Breast epithelium (tissue), 3 donors: Measurements from ENCODE around the gene SPTY2D1.

Experiments used
- POLR2A ChIP-seq: fragments of 450-650 bp; IDR thresholded peaks from one replicate; pipeline ENCODE4 v1.6.1; 2016; ENCODE audit warnings: antibody characterized with exemption, mild to moderate bottlenecking, moderate library complexity
- POLR2AphosphoS5 ChIP-seq, 3 donors: sonication (generic); formaldehyde crosslinking; IDR thresholded peaks; one replicate each; pipeline ENCODE4 v1.6.1; 2017; ENCODE audit warnings: antibody characterized with exemption in 3 of 3
- TF ChIP-seq, protein P1 (sequence below), 3 donors: fragments of 450-650 bp; IDR thresholded peaks; one replicate each; pipeline ENCODE4 v1.5.1; 2016 to 2017; ENCODE audit warnings: antibody characterized with exemption in 3 of 3, mild to moderate bottlenecking in 3 of 3, moderate library complexity in 3 of 3

DNA sequence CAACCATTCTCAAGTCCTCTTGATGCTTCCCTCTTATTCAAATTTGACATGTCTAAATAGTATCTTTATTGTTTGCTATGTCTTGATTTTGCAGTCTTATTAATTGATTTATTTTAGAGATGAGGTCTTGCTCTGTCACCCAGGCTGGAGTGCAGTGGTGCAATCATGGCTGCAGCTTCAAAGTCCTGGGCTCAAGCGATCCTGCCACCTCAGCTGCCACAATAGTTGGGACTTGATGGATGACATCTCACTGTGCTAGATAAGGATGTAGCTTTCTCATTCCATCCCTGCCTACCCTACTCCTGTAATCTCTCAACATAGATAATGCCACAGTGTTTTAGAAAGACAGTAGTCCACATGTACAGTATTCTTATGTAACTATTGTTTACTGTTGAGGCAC lies 7.5 kb upstream of the SPTY2D1 start:
- TF ChIP-seq POLR2AphosphoS5 (IDR thresholded peaks at IDR 0.05) (no peak), POLR2A (no peak)
- TF ChIP-seq, protein P1, sequence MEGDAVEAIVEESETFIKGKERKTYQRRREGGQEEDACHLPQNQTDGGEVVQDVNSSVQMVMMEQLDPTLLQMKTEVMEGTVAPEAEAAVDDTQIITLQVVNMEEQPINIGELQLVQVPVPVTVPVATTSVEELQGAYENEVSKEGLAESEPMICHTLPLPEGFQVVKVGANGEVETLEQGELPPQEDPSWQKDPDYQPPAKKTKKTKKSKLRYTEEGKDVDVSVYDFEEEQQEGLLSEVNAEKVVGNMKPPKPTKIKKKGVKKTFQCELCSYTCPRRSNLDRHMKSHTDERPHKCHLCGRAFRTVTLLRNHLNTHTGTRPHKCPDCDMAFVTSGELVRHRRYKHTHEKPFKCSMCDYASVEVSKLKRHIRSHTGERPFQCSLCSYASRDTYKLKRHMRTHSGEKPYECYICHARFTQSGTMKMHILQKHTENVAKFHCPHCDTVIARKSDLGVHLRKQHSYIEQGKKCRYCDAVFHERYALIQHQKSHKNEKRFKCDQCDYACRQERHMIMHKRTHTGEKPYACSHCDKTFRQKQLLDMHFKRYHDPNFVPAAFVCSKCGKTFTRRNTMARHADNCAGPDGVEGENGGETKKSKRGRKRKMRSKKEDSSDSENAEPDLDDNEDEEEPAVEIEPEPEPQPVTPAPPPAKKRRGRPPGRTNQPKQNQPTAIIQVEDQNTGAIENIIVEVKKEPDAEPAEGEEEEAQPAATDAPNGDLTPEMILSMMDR (IDR thresholded peaks at IDR 0.05), result no peak
